Psoas muscle (tissue), 8 donors: ENCODE measurements around the gene LRGUK. TPM values are rescaled to one million over a fixed set of nuclear protein-coding genes. Genes with fewer than 3 reads are reported as not detected.
A peak's percentile ranks its signal among the peaks of the same experiment; 100 is the strongest.

Experiments
- ATAC-seq, 4 donors: fragments of 200-7000 bp; cut with Tn5 transposase; one replicate each; pipeline ENCODE4 v1.9.1; 2020; ENCODE audit warnings: moderate library complexity in 3 of 4, mild to moderate bottlenecking in 2 of 4
- DNase-seq, 2 donors: peaks; one replicate each; pipeline ENCODE4 v3.0.0-alpha.2; 2020
- H3K27ac ChIP-seq: fragments of 200-600 bp; one replicate; pipeline ENCODE4 v1.8.0; 2022
- H3K27me3 ChIP-seq, 3 donors: fragments of 200-600 bp in 1 of 3; one replicate each; pipeline versions ENCODE4 v1.6.1 to v1.8.0; 2013 to 2022; ENCODE audit warnings: low read length in 2 of 3, mild to moderate bottlenecking in 2 of 3, moderate library complexity in 1 of 3; ENCODE audit not compliant: insufficient read depth in 3 of 3
- H3K36me3 ChIP-seq, 2 donors: fragments of 200-600 bp in 1 of 2; one replicate each; pipeline versions ENCODE4 v1.6.1 to v1.8.0; 2013 to 2022; ENCODE audit warnings: low read depth in 1 of 2, mild to moderate bottlenecking in 1 of 2, moderate library complexity in 1 of 2; ENCODE audit not compliant: insufficient read depth in 1 of 2
- H3K4me1 ChIP-seq: fragments of 200-600 bp; one replicate; pipeline ENCODE4 v1.8.0; 2022
- H3K4me3 ChIP-seq: fragments of 200-600 bp; one replicate; pipeline ENCODE4 v1.8.0; 2022; ENCODE audit warnings: mild to moderate bottlenecking
- H3K9me3 ChIP-seq: fragments of 200-600 bp; one replicate; pipeline ENCODE4 v1.8.0; 2022
- WGBS, 3 donors: extraction: QIAGEN DNeasy Blood & Tissue Kit; methylation state at CpG; one replicate each; pipeline versions ENCODE4 v1.1.6 to v1.1.7; 2013; 5-methylcytosine and 5-hydroxymethylcytosine counted together
- intact Hi-C, 2 donors: fragments of 100-400 bp; cut with DNase I; formaldehyde crosslinking; loops; one replicate each; pipeline versions ENCODE4 v1.11.0 to v1.14.2; 2022
- polyA plus RNA-seq, 3 donors: library from polyadenylated mRNA; stranded (reverse); fragments of 200-250 nt; gene quantifications; one replicate each; pipeline ENCODE4 v1.2.3, GENCODE V29; 2013
- total RNA-seq, 4 donors: library from RNA; stranded (reverse); fragmentation: NEBNext Ultra II Directional in 2 of 4; extraction: Animal tissue kit (Norgen Biotek cat#: 25700) in 2 of 4; gene quantifications; one replicate each; pipeline versions ENCODE4 v1.2.1 to v1.2.4, GENCODE V29; 2021 to 2023
- TF ChIP-seq, protein P1 (sequence below): fragments of 200-600 bp; IDR thresholded peaks from one replicate; pipeline ENCODE4 v1.8.0; 2022; ENCODE audit warnings: antibody characterized with exemption
- donor health status: healthy with polysubstance abuse.
- donor health status: DM: no; HTN: no; CAD: no; lungs with moderate emphysema.
- donor health status: Bipolar disorder and iron deficiency.
- donor health status: healthy.
- donor health status: DM: yes; HTN: yes; CAD: no.
- donor health status: DM: no; HTN: no; CAD: no.
- donor health status: DM: no; HTN: no; CAD: no.
- donor health status: DM: yes; HTN: yes; CAD: no.

LRGUK gene
- total and polyA plus RNA-seq, 7 donors = 0.07 to 0.43 (median 0.15) TPM; not detected in 1

DNA sequence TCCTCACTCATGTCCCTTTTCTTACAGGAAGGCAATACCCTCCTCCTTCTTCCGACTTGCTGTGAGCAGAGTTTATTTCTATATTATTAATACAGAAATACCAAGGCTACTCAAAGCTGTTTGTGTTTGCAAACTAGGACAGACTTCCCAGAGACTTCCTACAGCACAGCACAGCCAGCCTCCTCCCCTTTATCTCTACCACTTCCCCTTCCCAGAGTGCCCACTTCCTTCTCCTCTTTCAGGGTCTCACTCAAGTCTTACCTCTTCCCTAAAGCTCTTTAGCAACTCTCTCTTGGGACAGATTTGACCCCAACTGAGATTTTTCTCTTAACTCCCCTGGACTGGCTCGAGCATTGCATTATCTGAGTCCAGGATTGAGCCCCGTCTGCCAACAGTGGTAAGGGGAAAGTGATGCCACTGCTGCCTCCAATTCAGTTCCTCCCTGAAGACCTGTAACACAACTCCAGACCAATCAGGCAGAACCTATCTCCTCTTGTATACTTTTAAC is 5.5 kb upstream of the LRGUK start:
- intact Hi-C loops = no loop called here
- H3K4me3 ChIP-seq = no peak overlapping the region
- no peak for DNase-seq
- H3K27ac ChIP-seq = no peak overlapping the region
- WGBS, 3 donors = 77 to 85% (median 84%) methylated on average over 3 of the region's 3 CpGs
- TF ChIP-seq, protein P1, sequence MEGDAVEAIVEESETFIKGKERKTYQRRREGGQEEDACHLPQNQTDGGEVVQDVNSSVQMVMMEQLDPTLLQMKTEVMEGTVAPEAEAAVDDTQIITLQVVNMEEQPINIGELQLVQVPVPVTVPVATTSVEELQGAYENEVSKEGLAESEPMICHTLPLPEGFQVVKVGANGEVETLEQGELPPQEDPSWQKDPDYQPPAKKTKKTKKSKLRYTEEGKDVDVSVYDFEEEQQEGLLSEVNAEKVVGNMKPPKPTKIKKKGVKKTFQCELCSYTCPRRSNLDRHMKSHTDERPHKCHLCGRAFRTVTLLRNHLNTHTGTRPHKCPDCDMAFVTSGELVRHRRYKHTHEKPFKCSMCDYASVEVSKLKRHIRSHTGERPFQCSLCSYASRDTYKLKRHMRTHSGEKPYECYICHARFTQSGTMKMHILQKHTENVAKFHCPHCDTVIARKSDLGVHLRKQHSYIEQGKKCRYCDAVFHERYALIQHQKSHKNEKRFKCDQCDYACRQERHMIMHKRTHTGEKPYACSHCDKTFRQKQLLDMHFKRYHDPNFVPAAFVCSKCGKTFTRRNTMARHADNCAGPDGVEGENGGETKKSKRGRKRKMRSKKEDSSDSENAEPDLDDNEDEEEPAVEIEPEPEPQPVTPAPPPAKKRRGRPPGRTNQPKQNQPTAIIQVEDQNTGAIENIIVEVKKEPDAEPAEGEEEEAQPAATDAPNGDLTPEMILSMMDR = no peak
- no peaks in the 10 kb centered on the region for H3K4me1 ChIP-seq
- no peaks in the 10 kb centered on the region for H3K36me3 ChIP-seq
- no peaks in the 10 kb centered on the region for H3K27me3 ChIP-seq
- ATAC-seq = no peak
- H3K9me3 ChIP-seq = no peaks in the 10 kb centered on the region

DNA sequence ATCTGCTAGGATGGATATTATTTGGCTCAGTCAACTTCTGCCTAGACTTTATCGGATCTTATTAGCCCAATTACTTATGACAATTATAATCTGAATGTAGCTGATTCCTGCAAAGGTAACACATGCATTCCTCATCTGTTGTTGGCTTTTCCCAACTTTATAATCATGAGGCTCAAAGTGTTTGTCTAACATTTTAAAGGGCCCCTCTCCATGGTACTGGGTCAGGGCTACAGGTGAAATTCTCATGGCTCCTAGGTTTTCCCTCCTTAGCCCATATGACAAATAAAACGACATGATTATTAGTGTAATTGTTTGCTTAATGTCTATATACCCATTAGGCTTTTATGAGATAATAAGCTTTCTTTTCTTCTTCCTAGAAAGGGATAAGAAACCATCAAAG is 4.2 kb upstream of the LRGUK start:
- Histone ChIP-seq H3K4me1 (no peaks in the 10 kb centered on the region), H3K9me3 (no peaks in the 10 kb centered on the region), H3K4me3 (no peak overlapping the region), H3K36me3 (no peaks in the 10 kb centered on the region), H3K27ac (no peak overlapping the region), H3K27me3 (no peaks in the 10 kb centered on the region)
- ATAC-seq = no peak
- TF ChIP-seq, protein P1 = no peak
- intact Hi-C loops = no loop called here
- 75 to 77% (median 77%) methylated on average over 2 of the region's 2 CpGs for WGBS, 3 donors
- no peak for DNase-seq

DNA sequence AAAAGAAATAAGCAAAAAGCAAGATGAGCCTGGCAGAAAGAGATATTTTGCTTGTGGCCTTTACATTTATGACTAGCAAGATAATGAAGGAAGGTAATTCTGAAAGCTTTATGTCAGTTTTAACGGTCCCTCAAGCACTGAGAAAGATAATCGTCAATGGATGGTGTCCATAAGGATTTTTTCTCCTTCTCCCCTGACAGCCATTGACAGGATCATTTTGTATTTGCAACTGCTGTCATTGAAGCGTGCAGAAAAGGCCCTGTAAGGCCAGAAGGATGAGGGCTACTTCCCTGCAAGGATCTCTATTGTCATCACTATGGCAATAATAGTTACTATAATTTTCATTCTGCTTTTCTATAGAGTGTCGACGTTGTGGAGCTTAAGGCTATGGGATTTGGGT is 994 bp upstream of the LRGUK start:
- WGBS, 3 donors = 81 to 88% (median 85%) methylated on average over 5 of the region's 5 CpGs
- ATAC-seq (no peak), DNase-seq (no peak)
- Histone ChIP-seq H3K27ac (no peak overlapping the region), H3K36me3 (no peaks in the 10 kb centered on the region), H3K9me3 (no peaks in the 10 kb centered on the region), H3K4me3 (no peak overlapping the region), H3K27me3 (no peaks in the 10 kb centered on the region), H3K4me1 (no peaks in the 10 kb centered on the region)
- TF ChIP-seq, protein P1 = no peak
- intact Hi-C loops = loop anchor here in 1 of 2 donors (5.0 kb wide), 1 partner anchor 191 kb away; the partner anchor contains the start of gene SLC35B4

DNA sequence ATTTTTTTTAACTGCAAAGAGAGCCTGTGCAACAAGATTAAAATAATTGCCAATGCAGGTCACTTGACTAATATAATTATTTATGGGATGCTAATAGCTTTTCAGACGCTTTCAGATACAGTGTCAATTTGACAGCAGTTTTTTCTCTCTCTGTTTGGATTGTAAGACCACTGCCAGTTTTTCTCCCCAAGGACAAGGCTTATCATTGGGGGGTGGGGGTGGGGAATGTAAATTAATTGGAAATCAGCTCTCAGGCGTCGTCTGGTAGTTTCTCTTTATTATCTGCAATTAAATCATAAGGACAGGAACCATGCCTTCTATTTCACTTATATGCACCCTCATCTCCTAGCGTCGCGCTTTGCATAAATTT is 559 bp upstream of the LRGUK start:
- TF ChIP-seq, protein P1 = no peak
- Histone ChIP-seq H3K36me3 (no peaks in the 10 kb centered on the region), H3K9me3 (no peaks in the 10 kb centered on the region), H3K4me1 (no peaks in the 10 kb centered on the region), H3K4me3 (peak overlapping the region; percentile 79), H3K27ac (no peak overlapping the region), H3K27me3 (peaks cover 0 to 1% (median 0%) of the 10 kb centered on the region in 3 donors)
- WGBS, 3 donors = 20 to 21% (median 21%) methylated on average over 6 of the region's 6 CpGs
- no peak for DNase-seq
- ATAC-seq = no peak
- intact Hi-C loops = loop anchor here in 1 of 2 donors (5.0 kb wide), 1 partner anchor 191 kb away; the partner anchor contains the start of gene SLC35B4

DNA sequence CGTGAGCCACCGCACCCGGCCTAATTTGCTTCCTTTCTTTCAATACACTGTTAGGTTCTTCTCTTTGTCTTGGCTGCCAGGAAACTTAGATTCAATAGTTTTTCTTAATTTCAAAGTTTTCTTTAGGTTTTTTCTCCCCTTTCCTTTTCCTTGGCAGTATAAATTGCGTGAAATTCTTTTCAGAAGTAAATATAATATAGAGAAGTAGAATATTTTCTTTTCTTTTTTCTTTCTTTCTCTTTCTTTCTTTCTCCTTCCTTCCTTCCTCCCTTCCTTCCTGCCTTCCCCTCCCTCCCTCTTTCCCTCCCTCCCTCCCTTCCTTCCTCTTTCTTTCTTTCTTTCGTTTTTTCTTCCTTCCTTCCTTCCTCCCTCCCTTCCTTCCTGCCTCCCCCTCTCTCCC is 1.7 kb downstream of the LRGUK start:
- intact Hi-C loops = loop anchor here in 1 of 2 donors (5.0 kb wide), 1 partner anchor 188 kb away; the partner anchor contains the start of gene SLC35B4
- ATAC-seq (no peak), DNase-seq (no peak)
- H3K27ac ChIP-seq = no peak overlapping the region
- H3K4me3 ChIP-seq = no peak overlapping the region
- peaks cover 0 to 4% (median 2%) of the 10 kb centered on the region in 3 donors for H3K27me3 ChIP-seq
- H3K4me1 ChIP-seq = no peaks in the 10 kb centered on the region
- H3K9me3 ChIP-seq = no peaks in the 10 kb centered on the region
- TF ChIP-seq, protein P1 = no peak
- no peaks in the 10 kb centered on the region for H3K36me3 ChIP-seq
- 76 to 85% (median 78%) methylated on average over 5 of the region's 5 CpGs for WGBS, 3 donors
